Chondrocyte (in vitro differentiated cells): ENCODE measurements around the gene DEDD. TPM values are rescaled to one million over a fixed set of nuclear protein-coding genes. Genes with fewer than 3 reads are reported as not detected.

ENCODE experiments used
- DNase-seq: peaks from one replicate; pipeline ENCODE4 v3.0.0; 2021; ENCODE audit warnings: mixed read lengths, low spot score
- H3K27ac Mint-ChIP-seq: one replicate; pipeline ENCODE4 v1.8.0; 2021; ENCODE audit warnings: mild to moderate bottlenecking, moderate library complexity, mixed read lengths; ENCODE audit not compliant: unreplicated experiment
- H3K27me3 Mint-ChIP-seq: 2 replicates; pipeline ENCODE4 v1.8.0; 2021; ENCODE audit warnings: low read depth, mixed read lengths
- H3K36me3 Mint-ChIP-seq: 2 replicates; pipeline ENCODE4 v1.8.0; 2021; ENCODE audit warnings: low read depth, mixed read lengths
- H3K4me1 Mint-ChIP-seq: 2 replicates; pipeline ENCODE4 v1.8.0; 2021; ENCODE audit warnings: low read depth, mild to moderate bottlenecking, mixed read lengths
- H3K4me3 Mint-ChIP-seq: one replicate; pipeline ENCODE4 v1.8.0; 2021; ENCODE audit warnings: mild to moderate bottlenecking, moderate library complexity, mixed read lengths; ENCODE audit not compliant: unreplicated experiment
- H3K9me3 Mint-ChIP-seq: 2 replicates; pipeline ENCODE4 v1.8.0; 2021; ENCODE audit warnings: low read depth, mixed read lengths
- CTCF ChIP-seq: fragments of 200-600 bp; sonication (generic); IDR thresholded peaks from 2 replicates; pipeline ENCODE4 v1.5.0; 2021; ENCODE audit warnings: antibody characterized with exemption, mild to moderate bottlenecking, moderate library complexity
- total RNA-seq: library from RNA; stranded (reverse); gene quantifications from 3 replicates; pipeline ENCODE4 v1.2.1, GENCODE V29; 2021

The DEDD gene
- total RNA-seq, 1 donor from 2014 or later: 36.7 TPM

DNA sequence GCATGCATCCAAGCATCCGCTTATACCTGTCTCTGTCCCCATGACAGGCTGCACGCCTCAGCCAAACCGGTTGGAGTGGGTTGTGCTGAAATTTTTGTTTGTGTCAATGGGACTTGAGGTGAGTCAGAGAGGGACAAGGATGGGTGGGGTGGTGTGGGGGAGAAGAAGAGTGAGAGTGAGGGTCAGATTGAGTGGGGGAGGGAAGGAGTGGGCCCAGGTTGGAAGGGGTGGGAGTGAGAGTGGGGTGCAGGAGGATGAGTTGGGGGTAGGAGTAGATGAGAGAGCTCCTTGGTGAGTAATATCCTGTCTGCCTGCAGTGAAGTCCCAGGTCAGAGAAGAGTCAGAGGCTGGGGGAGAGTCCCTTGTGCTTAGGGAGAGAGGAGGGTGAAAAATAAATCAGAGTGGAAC lies 39.8 kb downstream of the DEDD start:
- peaks cover 6% of the 10 kb centered on the region for H3K4me1 Mint-ChIP-seq
- peak; percentile 5 for DNase-seq
- no peaks in the 10 kb centered on the region for H3K36me3 Mint-ChIP-seq
- H3K27me3 Mint-ChIP-seq: peaks cover 3% of the 10 kb centered on the region
- no peak for TF ChIP-seq CTCF
- no peak overlapping the region for H3K4me3 Mint-ChIP-seq
- H3K27ac Mint-ChIP-seq: no peak overlapping the region
- no peaks in the 10 kb centered on the region for H3K9me3 Mint-ChIP-seq

- Mint-ChIP-seq H3K27ac (no peak overlapping the region), H3K4me3 (no peak overlapping the region), H3K36me3 (no peaks in the 10 kb centered on the region), H3K4me1 (no peaks in the 10 kb centered on the region), H3K9me3 (no peaks in the 10 kb centered on the region), H3K27me3 (peaks cover 3% of the 10 kb centered on the region)
- TF ChIP-seq CTCF: no peak
- peak; percentile 18 for DNase-seq
These were observed 40.5 kb downstream of the DEDD start for GRCh38 chr1:161091796-161092507.

DNA sequence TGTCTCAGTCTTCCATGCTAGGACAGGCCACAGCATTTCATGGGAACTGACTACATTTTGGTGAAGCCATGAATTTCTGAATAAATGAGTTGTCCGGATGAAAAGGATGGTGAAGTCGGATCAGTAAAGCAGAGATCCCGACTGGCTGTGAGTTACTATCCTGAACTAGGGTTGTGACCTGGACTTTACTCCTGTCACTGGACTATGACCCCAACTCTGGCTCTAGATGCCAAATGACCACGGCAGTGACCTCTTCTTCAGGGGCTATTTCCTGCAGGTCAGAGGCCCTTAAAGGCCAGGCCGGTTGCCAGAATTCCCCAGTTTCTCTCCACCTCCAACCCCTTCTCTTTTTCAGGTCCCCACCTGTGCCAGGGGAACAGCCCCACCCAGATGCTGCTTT lies 41.4 kb downstream of the DEDD start:
- DNase-seq: peak; percentile 26
- Mint-ChIP-seq H3K27me3 (peaks cover 3% of the 10 kb centered on the region), H3K4me1 (no peaks in the 10 kb centered on the region), H3K27ac (no peak overlapping the region), H3K9me3 (no peaks in the 10 kb centered on the region), H3K4me3 (no peak overlapping the region), H3K36me3 (no peaks in the 10 kb centered on the region)
- no peak for TF ChIP-seq CTCF

GRCh38 chr1:161090617-161091016 lies 41.9 kb downstream of the DEDD start:
- H3K36me3 Mint-ChIP-seq: no peaks in the 10 kb centered on the region
- H3K4me3 Mint-ChIP-seq: no peak overlapping the region
- H3K27me3 Mint-ChIP-seq: peaks cover 3% of the 10 kb centered on the region
- no peaks in the 10 kb centered on the region for H3K9me3 Mint-ChIP-seq
- no peak for TF ChIP-seq CTCF
- DNase-seq: no peak
- H3K4me1 Mint-ChIP-seq: no peaks in the 10 kb centered on the region
- H3K27ac Mint-ChIP-seq: no peak overlapping the region

GRCh38 chr1:161089938-161090337 lies 42.5 kb downstream of the DEDD start:
- Mint-ChIP-seq H3K4me3 (no peak overlapping the region), H3K9me3 (no peaks in the 10 kb centered on the region), H3K27ac (no peak overlapping the region), H3K27me3 (peaks cover 3% of the 10 kb centered on the region), H3K4me1 (peaks cover 5% of the 10 kb centered on the region), H3K36me3 (no peaks in the 10 kb centered on the region)
- no peak for TF ChIP-seq CTCF
- DNase-seq: no peak
